Stimulated activated CD4-positive, alpha-beta T cell treated with anti-CD3 and anti-CD28 coated beads, Interleukin-4, amount 100 ng/mL, for 48 hours (primary cell): ENCODE data around the gene TRPT1.

Experiments used
- DNase-seq, 2 donors: peaks; one replicate each; pipeline ENCODE4 v3.0.0-alpha.2; 2020; ENCODE audit warnings: low read depth in 2 of 2

The TRPT1 gene

DNA sequence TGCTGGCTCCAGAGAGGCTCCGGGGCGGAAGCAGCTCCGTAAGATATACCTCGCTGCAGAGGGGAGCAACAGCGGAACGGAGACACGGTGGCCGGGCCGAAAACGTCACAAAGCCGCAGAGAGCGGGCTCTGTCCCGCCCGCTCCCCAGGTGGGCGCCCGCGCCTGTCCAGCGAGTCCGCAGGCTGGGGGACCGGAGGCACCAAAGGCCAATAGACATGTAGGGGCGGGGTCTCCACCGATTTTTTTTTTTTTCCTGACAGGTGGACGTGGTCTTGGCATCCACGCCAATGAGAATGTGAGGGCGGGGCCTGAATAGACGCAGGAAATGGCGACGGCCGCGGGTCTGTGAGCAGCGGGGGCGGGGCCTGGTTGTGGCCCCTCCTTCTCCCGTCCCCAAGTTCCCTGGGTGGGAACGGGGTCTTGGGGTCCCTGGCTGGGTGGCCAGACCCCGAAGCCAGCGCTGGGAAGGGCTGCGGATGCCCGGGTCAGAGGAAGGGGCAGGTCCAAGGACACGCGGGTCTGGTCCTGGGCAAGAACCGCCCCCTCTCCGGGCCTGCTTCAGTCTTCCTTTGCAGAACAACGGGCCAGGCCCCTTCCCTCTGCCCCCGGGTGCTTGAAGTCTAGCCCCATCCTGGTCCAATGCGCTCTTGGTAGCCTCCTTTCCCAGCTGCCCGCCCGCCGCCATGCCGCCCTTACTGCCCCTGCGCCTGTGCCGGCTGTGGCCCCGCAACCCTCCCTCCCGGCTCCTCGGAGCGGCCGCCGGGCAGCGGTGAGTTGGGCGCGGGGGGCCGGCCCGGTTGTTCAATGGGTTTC lies 4.4 kb upstream of the TRPT1 start, which contains the start of gene DNAJC4:
Gene DNAJC4, plus strand, starts transcription at position 378 of the 814 bp plus-strand sequence. Its CDS starts 307 bp downstream, at position 685.
- DNase-seq = peak; percentile 82 to 86

DNA sequence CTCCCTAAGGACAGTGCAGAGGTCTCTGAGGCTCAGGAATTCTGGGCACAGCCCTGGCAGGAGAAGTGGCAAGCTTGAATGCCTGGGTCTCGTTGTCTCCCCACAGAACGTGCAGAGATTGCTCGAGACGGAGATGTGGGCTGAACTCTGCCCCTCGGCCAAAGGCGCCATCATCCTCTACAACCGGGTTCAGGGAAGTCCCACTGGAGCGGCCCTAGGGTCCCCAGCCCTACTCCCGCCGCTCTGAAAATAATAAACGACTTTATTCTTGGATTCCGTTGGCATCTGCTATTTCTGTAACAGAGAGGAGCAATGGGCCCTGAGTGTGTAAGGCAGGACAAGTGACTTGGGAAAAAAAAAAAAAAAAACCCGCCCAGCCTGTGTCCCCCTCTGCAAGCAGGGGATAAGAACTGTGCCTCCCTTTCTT lies 3.8 kb upstream of the TRPT1 start:
- no peak for DNase-seq

DNA sequence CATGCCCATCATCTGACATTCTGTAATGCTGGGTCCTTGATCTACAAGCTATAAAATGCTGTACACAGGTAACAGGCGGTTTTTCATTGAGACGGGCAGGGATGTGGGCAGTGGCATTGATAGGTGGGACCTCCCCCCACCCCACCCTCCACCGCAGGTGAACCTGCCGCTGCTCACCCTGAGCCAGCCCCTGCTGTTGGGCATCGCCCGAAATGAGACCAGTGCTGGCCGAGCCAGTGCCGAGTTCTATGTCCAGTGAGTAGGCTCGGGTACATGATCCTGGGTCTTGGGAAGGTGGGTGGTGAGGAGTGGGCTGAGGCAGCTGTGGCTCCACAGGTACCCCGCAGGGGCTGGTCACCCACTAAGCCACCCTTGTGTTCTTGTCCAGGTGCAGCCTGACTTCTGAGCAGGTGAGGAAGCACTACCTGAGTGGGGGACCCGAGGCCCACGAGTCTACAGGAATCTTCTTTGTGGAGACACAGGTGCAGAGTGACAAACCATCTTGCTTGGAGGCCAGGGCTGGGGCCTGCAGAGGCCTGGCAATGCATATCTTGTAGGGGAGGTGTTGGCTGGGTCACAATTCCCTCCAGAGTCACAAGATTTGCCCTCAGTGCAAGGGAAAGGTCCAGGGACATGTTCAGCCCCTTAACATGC lies 3.2 kb upstream of the TRPT1 start:
- no peak for DNase-seq

DNA sequence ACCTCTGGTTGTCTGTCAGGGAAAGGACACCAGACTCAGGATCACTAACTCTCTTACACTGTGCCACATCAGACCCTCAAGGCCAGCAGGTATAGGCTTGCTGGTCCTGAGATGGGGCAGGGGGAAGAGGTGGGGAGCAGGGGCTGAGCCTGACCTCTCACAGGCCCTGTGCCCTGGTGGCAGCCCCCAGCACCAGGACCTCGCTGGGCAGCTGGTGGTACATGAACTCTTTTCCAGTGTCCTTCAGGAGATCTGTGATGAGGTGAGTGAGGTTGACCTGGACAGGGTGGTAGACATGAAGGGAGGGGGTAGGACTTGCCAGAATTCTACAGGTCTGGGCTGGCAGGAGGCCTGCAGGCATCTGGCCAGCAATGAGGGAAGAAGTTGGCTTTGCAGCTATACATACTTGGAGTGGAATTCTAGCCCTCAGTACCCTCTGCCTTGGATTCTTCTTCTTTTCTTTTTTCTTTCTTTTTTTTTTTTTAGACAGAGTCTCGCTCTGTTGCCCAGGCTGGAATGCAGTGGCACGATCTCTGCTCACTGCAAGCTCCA lies 1.5 kb upstream of the TRPT1 start:
- DNase-seq = no peak

DNA sequence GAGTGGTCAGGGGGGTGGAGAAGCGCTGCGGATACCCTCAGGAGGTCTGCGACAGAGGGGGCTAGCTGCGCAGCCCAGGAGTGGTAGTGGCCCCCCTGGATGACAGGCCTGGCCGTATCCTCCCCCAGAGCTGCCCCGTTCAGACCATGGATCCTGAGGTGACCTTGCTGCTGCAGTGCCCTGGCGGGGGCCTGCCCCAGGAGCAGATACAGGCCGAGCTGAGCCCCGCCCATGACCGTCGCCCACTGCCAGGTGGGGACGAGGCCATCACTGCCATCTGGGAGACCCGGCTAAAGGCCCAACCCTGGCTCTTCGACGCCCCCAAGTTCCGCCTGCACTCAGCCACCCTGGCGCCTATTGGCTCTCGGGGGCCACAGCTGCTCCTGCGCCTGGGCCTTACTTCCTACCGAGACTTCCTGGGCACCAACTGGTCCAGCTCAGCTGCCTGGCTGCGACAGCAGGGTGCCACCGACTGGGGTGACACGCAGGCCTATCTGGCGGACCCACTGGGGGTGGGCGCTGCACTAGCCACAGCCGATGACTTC lies 593 bp upstream of the TRPT1 start:
- peak in 1 of 2 donors; percentile 60 for DNase-seq

DNA sequence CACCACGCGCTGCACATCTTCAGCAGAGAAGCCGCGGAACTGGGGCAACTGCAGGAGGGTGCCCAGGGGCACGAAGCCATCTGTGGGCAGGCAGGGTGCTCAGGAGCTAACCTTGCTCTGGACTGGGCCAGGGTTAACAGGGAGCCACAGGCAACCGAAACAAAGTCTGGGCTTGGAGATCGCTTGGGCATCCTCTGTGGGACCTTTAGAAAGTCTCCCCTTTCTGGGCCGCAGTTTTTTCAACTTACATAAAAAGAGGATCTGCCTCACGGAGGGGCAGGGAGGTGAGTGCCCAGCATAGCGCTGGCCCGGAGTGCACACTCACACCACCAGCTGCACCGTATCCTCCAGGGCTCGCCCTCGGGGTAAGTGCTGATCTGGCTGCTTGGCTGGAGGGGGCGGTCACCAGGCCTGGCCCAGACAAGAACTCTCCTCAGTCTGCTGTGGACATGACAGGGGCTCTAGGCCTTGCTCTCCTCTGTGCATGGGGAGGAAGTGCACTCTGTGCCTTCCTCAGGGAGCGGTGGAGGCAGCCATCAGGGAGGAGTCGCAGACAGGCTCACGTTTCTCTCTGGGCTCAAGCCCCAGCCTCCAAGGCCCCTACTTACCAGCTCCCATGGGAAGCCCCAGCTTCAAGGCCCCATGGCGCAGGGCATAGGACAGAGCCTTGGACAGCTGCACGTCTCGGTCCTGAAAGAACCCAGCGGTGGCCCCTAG lies 937 bp downstream of the TRPT1 start:
- no peak for DNase-seq

DNA sequence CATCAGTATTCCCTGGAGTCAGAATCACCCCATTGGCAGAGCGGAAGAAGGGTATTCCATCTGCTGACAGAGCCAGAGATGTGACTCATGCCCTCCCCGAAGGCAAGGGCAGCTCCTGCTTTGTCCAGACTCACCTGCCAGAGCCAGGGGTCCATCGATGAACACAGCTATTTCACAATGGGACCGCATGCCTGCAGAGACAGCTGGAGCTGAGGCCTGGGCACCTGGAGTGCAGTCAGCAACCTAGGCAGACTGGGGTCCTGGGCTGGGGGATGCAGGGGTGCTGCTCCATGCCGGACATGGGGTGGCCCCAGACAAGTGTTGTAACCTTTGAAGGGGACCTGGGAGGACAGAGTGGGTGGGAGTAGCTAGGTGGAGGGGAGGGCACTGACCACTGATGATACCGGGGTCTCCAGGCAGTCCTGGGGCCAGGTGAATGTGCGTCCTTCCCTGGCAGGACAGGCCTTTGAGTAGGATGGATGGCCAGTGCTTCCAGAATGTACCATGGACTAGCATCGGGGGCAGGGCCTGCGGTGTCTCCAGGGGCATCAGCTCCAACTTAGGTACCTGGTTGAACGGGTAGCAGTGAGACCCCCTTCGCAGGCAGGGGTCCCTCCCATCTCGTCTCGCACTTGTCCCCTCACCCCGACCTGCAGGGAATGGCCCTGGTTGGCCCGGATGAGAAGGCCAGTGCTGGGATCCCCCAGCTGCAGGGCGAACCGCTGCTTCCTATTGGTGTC lies 1.7 kb downstream of the TRPT1 start:
- DNase-seq = no peak

DNA sequence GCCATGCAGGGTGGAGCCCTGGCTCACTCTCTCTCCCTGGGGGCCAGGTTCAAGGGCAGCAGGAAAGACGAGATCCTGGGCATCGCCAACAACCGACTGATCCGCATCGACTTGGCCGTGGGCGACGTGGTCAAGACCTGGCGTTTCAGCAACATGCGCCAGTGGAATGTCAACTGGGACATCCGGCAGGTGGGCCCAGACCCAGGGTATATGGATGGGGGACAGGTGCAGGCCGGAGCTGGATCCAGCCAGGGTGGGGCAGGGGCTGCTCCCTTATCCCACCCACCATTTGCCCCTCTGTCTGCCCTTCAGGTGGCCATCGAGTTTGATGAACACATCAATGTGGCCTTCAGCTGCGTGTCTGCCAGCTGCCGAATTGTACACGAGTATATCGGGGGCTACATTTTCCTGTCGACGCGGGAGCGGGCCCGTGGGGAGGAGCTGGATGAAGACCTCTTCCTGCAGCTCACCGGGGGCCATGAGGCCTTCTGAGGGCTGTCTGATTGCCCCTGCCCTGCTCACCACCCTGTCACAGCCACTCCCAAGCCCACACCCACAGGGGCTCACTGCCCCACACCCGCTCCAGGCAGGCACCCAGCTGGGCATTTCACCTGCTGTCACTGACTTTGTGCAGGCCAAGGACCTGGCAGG lies 2.9 kb downstream of the TRPT1 start:
- no peak for DNase-seq

DNA sequence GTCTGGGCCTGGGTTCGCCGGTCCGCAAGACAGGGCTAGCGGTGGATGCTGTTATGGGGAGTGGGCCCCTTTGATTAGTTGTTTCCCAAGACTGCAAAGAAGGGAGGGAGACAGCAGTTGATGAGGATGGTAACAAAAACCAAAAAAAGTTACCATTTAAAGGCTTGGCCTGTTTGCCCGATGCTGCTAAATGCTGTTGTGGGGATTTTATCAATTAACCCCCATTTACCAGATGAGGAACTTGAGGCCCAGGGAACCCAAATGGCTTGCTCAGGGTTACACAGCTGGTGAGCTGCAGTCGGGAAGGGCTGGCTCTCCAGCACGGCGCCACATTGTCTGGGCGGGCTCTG lies 3.4 kb downstream of the TRPT1 start:
- DNase-seq = no peak

DNA sequence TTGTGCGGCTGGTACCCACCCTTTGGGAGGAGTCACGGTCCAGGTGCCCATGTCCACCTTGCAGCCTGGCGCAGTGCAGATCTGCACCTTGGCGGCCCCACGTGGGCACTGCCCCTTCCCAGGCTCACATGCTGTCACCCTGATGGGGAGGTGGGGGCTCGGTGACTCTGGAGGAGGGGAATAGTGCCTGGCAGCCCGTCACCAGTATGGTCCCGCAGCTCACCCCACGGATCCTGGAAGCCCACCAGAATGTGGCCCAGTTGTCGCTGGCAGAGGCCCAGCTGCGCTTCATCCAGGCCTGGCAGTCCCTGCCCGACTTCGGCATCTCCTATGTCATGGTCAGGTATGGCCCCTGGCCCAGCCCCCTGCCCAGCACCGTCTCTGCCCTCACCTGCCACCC lies 5.2 kb downstream of the TRPT1 start:
- DNase-seq = no peak

DNA sequence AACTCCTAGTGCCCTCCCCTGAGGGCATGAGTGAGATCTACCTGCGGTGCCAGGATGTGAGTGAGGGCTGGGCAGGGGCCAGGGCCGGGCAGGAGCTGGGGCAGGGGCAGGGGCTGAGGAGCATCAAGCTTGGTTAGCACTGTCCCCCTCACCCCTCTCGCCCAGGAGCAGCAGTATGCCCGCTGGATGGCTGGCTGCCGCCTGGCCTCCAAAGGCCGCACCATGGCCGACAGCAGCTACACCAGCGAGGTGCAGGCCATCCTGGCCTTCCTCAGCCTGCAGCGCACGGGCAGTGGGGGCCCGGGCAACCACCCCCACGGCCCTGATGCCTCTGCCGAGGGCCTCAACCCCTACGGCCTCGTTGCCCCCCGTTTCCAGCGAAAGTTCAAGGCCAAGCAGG lies 5.7 kb downstream of the TRPT1 start:
- DNase-seq = no peak

DNA sequence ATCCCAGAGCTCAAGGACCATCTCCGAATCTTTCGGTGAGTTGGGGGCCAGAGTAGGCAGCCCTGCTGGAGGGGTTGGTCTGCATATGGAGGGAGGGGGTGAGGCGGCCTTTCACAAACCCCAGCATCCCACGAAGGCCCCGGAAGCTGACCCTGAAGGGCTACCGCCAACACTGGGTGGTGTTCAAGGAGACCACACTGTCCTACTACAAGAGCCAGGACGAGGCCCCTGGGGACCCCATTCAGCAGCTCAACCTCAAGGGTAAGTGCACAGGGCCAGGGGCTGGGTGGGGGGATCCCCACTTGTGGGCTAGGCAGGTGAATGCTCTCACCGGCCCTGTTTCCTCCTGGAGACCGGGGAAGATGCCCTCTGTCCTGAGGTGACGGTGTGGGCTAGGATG lies 6.2 kb downstream of the TRPT1 start:
- no peak for DNase-seq

DNA sequence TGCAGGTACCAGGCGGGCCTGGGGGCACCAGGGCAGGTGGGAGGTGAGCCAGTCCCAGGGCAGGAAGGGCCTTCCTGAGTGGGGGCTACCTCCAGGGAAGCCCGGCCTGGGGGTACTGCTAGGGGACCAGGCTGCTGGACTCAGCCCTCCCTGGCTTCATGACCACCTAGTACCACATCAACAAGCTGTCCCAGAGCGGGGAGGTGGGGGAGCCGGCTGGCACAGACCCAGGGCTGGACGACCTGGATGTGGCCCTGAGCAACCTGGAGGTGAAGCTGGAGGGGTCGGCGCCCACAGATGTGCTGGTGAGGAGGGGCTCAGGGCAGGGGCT lies 6.7 kb downstream of the TRPT1 start:
- no peak for DNase-seq

DNA sequence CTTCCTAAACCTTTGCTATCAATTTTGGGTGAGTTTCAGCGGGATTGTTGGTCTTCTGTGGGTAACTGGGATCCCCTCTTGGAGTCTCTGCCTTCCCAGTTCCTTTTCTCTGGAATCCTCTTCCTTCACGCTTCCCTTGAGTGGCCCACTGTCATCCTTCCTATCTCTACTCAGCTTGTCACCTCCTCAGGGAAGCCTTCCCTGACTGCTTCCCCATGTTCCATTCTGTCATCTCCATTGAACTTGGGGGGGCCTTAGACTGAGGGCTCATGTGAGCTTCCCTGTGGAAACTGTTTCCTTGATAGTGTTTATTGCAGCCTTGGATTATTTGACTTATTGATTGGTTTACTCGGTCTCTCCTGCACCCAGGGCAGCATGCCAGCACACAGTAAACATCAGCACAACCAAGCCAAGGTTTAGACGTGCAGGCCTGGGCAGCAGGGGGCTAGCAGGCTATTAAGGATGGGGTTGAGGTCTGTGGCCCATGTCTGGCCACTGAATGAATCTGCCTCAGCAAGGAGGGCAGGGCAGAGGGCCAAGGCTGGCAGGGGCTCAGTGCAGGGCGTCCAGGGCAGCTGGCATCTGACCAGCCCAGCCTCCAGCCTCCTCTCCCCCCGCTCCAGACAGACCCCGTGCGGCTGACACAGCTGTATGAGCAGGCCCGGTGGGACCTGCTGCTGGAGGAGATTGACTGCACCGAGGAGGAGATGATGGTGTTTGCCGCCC lies 7.2 kb downstream of the TRPT1 start:
- no peak for DNase-seq

DNA sequence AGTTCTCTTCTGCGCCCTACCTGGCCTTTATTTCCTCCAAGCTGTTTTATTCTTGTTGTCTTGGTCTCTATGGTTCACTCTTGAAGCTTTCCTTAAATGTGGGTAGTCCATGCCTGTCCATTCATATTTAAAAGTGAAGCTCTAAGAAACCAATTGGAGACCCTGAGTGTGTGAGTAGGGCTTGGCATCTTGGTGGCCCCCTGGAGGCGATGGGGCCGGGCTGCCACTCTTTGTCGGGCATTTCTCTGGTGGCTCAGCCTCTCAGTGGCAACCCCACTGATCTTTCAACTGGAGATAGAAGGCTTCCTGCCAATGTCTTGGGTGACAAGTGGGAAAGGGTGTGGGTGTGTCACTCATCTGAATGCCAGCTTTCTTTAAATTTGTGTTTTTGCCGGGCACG lies 9.1 kb downstream of the TRPT1 start:
- DNase-seq = no peak

DNA sequence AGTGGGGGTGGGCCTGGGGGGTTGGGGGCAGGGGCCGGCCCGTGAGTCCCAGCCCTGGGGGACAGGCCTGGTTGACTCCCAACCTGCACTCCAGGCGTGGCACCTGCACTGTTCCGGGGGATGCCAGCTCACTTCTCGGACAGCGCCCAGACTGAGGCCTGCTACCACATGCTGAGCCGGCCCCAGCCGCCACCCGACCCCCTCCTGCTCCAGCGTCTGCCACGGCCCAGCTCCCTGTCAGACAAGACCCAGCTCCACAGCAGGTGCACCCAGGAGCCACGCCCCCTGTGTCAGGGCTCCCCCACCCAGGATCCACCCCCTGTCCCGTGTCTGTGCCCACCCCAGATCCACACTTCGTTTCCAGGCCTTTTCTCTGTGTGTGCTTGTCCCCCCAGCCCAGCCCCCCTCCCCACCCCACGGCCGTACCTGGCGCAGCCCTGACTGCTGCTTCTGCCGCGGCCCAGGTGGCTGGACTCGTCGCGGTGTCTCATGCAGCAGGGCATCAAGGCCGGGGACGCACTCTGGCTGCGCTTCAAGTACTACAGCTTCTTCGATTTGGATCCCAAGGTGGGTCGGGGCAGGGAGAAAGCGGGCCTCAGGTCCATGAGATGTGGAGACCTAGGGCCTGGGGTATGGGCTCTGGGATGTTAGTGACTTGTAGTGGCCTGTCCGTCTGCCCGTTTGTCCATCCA lies 14.7 kb downstream of the TRPT1 start:
- no peak for DNase-seq

DNA sequence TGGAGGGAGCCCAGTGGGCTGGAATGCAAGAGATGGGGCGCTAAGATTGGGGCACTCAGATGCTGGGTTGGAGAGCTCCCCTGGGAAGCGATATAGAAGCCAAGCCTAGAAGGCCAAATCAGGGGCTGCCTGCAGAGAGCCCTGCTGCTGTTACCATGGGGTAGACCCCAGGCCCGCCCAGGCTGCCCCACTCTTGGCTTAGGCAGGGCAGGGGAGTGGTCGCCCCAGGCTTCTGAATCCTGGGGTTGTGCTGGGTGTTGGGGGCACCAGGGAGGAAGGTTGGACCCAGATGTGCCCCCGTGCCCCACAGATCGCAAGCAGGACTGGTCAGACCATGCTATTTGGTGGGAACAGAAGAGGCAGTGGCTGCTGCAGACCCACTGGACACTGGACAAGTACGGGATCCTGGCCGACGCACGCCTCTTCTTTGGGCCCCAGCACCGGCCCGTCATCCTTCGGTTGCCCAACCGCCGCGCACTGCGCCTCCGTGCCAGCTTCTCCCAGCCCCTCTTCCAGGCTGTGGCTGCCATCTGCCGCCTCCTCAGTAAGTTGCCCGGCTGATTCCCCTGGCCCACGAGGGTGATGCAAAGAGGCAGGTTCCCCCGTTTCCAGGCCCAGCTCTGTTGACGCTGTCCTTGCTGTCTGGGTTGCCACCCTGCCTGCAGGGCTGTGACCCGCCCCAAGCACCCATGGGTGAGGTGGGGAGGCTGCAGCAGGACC lies 15.5 kb downstream of the TRPT1 start:
- no peak for DNase-seq

DNA sequence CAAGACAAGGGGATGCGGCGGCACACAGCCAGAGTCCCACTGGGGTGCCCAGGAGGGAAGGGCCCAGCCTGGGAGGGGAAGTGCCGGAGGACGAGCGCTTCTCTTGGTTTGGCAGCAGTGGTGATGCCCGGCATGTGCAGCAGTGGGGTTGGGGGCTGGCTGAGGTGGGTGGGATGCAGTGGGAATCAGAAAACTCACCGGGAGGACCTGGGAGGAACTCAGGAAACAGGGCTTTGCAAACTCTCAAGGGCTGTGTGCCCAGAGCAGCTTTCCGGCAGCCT lies 16.5 kb downstream of the TRPT1 start:
- DNase-seq = no peak

DNA sequence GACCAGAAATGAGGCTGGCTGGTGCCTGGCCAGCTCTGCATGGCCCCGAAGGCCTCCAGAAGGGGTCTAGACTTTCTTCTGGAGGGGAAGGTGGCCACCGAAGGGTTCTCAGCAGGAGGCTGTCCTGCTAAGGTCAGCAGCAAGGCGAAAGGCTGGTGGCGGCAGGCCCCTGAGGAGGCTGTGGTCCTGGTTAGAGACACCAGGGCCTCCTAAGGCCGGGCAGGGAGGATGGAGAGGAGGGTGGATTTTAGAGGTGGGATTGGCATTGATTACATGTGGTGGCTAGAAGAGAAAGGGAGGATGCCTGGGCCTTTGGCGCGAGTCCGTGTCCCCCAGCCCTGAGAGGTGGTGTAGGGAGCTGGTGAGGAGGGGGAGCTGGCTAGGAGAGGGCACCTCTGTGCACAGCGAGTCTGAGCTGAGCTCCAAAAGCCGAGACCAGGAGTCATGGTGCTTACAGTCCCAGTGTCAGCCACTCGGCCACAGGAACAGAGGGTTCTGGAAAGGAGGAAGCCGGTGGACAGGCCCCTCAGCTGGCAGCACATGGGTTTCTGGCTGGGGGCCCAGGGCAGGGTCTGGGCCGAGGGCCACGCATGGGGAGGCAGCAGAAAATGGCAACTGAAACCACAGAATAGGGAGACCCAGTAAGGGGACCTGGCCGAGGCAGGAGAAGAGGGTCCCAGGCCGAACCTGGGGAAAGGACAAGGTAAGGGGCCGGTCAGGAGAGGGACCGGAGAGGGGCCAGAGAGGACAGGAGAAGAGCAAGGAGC lies 17.0 kb downstream of the TRPT1 start:
- no peak for DNase-seq
